GM23338 (cell line): ENCODE data around the gene HRH3.

Experiments
- CREB1 ChIP-seq: fragments of 250-450 bp; sonication (Bioruptor Pico); IDR thresholded peaks from 2 replicates; pipeline ENCODE4 v1.5.0; 2020; ENCODE audit warnings: low read depth, mild to moderate bottlenecking, moderate library complexity
- CTCF ChIP-seq, 2 experiments: fragments of 200-600 bp in 1 of 2; sonication (generic) in 1 of 2; conservative IDR thresholded peaks; 2 replicates each; pipeline versions ENCODE4 v1.5.1 to v1.6.1; 2016 to 2017; ENCODE audit warnings: antibody characterized with exemption in 2 of 2, low read depth in 2 of 2, mild to moderate bottlenecking in 2 of 2, moderate library complexity in 1 of 2
- EZH2 ChIP-seq: fragments of 200-600 bp; sonication (generic); IDR thresholded peaks from one replicate; pipeline ENCODE4 v1.8.0; 2017; ENCODE audit warnings: antibody characterized with exemption, mild to moderate bottlenecking, low read depth; ENCODE audit not compliant: unreplicated experiment
- EZH2phosphoT487 ChIP-seq: fragments of 200-600 bp; sonication (generic); IDR thresholded peaks from one replicate; pipeline ENCODE4 v1.8.1; 2018; ENCODE audit warnings: antibody characterized with exemption; ENCODE audit not compliant: unreplicated experiment
- JUNB ChIP-seq: IDR thresholded peaks from one replicate; pipeline ENCODE4 v1.6.1; 2016; ENCODE audit warnings: antibody characterized with exemption; ENCODE audit not compliant: unreplicated experiment
- NANOG ChIP-seq: IDR thresholded peaks from 2 replicates; pipeline ENCODE4 v1.6.1; 2016; ENCODE audit warnings: antibody characterized with exemption, borderline replicate concordance
- POLR2AphosphoS5 ChIP-seq: IDR thresholded peaks from 2 replicates; pipeline ENCODE4 v1.6.1; 2016; ENCODE audit warnings: antibody characterized with exemption, low read depth
- REST ChIP-seq: IDR thresholded peaks from one replicate; pipeline ENCODE4 v1.6.1; 2018; ENCODE audit warnings: antibody characterized with exemption; ENCODE audit not compliant: unreplicated experiment
- STAT1 ChIP-seq: IDR thresholded peaks from one replicate; pipeline ENCODE4 v1.6.1; 2016; ENCODE audit warnings: antibody characterized with exemption; ENCODE audit not compliant: unreplicated experiment
- ZNF331 ChIP-seq: fragments of 250-450 bp; sonication (Bioruptor Pico); IDR thresholded peaks from 2 replicates; pipeline ENCODE4 v1.5.0; 2020; ENCODE audit warnings: low read depth, mild to moderate bottlenecking, moderate library complexity
- ZNF462 ChIP-seq: fragments of 250-450 bp; sonication (Bioruptor Pico); IDR thresholded peaks from 2 replicates; pipeline ENCODE4 v1.5.0; 2020; ENCODE audit warnings: mild to moderate bottlenecking, moderate library complexity

GRCh38 chr20:62232194-62232593 is 12.1 kb upstream of the HRH3 start:
- TF ChIP-seq POLR2AphosphoS5 (no peak), CTCF (conservative IDR thresholded peaks at IDR 0.05; ENCODE audit: low read depth in 2 of 2) (no peak), EZH2phosphoT487 (no peak), EZH2 (no peak), ZNF331 (CRISPR knock-in tag) (no peak), REST (no peak), CREB1 (CRISPR knock-in tag) (no peak), JUNB (no peak), NANOG (no peak), ZNF462 (no peak), STAT1 (no peak)
